HepG2 (cell line): Measurements from ENCODE around the gene NISCH. TPM values are rescaled to one million over a fixed set of nuclear protein-coding genes. Genes with fewer than 3 reads are reported as not detected.

Source experiments
- ATAC-seq: fragments of 200-7000 bp; cut with Tn5 transposase; 3 replicates; pipeline ENCODE4 v1.9.1; 2020; ENCODE audit warnings: mild to moderate bottlenecking, moderate library complexity
- BruUV-seq: library from RNA; stranded (reverse); fragments of 400-500 nt; replicated peaks from 2 replicates; lab custom pipeline; 2021; lab: Mats Ljungman, UMichigan
- CTCF ChIA-PET: fragments of 300-600 bp; formaldehyde crosslinking; extraction: SDS; loops from one replicate; lab custom pipeline; 2021; ENCODE audit warnings: low total read pairs, inconsistent platforms, low intra/inter-chr PET ratio; lab: Yijun Ruan, JAX
- POLR2A ChIA-PET: fragments of 350-600 bp; sonication (Branson Sonifier 250); formaldehyde crosslinking; loops from one replicate; lab custom pipeline; 2020; ENCODE audit warnings: antibody characterized with exemption, inconsistent platforms; lab: Yijun Ruan, JAX
- DNase-seq: peaks from one replicate; pipeline ENCODE4 v3.0.0-alpha.2; 2015; ENCODE audit warnings: low spot score
- FAIRE-seq: peaks from 3 replicates; lab custom pipeline; 2011; peaks lifted over from hg19 to GRCh38; lab: Jason Lieb, UNC
- H2AFZ ChIP-seq: one replicate; pipeline ENCODE4 v1.6.1; 2011; ENCODE audit warnings: low read length, inconsistent platforms
- H3K27ac ChIP-seq: fragments of 300-600 bp; 3 replicates; pipeline ENCODE4 v1.8.0; 2011; ENCODE audit warnings: mixed run types, mild to moderate bottlenecking, mixed read lengths, low read length, inconsistent platforms; ENCODE audit not compliant: insufficient read depth; ENCODE audit errors: extremely low read length
- H3K27me3 ChIP-seq, 2 experiments: fragments of 200-600 bp in 1 of 2; 2 replicates in 1 of 2; 3 replicates in 1 of 2; pipeline versions ENCODE4 v1.6.0 to v1.8.0; 2011; ENCODE audit warnings: low read length in 2 of 2, mild to moderate bottlenecking in 2 of 2, moderate library complexity in 2 of 2, inconsistent platforms in 1 of 2; ENCODE audit not compliant: insufficient read depth in 2 of 2, control insufficient read depth in 1 of 2
- H3K36me3 ChIP-seq, 2 experiments: fragments of 200-600 bp in 1 of 2; replicated peaks in 1 of 2; 2 replicates in 1 of 2; 3 replicates in 1 of 2; pipeline versions ENCODE4 v1.5.1 to v1.8.0; 2011; ENCODE audit warnings: low read length in 2 of 2, inconsistent platforms in 1 of 2; ENCODE audit not compliant: insufficient read depth in 2 of 2, control insufficient read depth in 1 of 2
- H3K4me1 ChIP-seq: 2 replicates; pipeline ENCODE4 v1.5.1; 2012; ENCODE audit warnings: low read length, inconsistent platforms; ENCODE audit not compliant: insufficient read depth
- H3K4me2 ChIP-seq: 2 replicates; pipeline ENCODE4 v1.6.0; 2011; ENCODE audit warnings: low read depth, low read length, inconsistent platforms
- H3K4me3 ChIP-seq, 3 experiments: fragments of 200-600 bp in 1 of 3; sonication (generic), shearing (Covaris generic) in 1 of 3; replicated peaks in 1 of 3; 2 replicates each; pipeline ENCODE4 v1.5.1; 2011 to 2016; ENCODE audit warnings: low read length in 3 of 3, inconsistent platforms in 2 of 3, low read depth in 2 of 3, mild to moderate bottlenecking in 2 of 3, control low read depth in 1 of 3, mixed read lengths in 1 of 3; ENCODE audit not compliant: insufficient read depth in 1 of 3
- H3K79me2 ChIP-seq: one replicate; pipeline ENCODE4 v1.6.1; 2011; ENCODE audit warnings: low read length, inconsistent platforms; ENCODE audit not compliant: insufficient read depth
- H3K9ac ChIP-seq: 2 replicates; pipeline ENCODE4 v1.6.0; 2011; ENCODE audit warnings: mild to moderate bottlenecking, low read depth, low read length, inconsistent platforms; ENCODE audit not compliant: insufficient read depth
- H3K9me3 ChIP-seq: 2 replicates; pipeline ENCODE4 v1.5.1; 2012; ENCODE audit warnings: mild to moderate bottlenecking, low read length
- H4K20me1 ChIP-seq: 2 replicates; pipeline ENCODE4 v1.6.0; 2011; ENCODE audit warnings: inconsistent platforms, mild to moderate bottlenecking, low read length, moderate library complexity; ENCODE audit not compliant: insufficient read depth
- AGO2 ChIP-seq: fragments of 200-400 bp; formaldehyde crosslinking; optimal IDR thresholded peaks from 2 replicates; pipeline ENCODE3; 2017; ENCODE audit warnings: mild to moderate bottlenecking, low read depth, low read length, moderate library complexity
- ATF5 ChIP-seq: sonication (generic); formaldehyde crosslinking; IDR thresholded peaks from 2 replicates; pipeline ENCODE4 v1.4.0; 2020; ENCODE audit warnings: mild to moderate bottlenecking, low read depth, missing genetic modification reagents
- FLYWCH1 ChIP-seq: sonication (generic); formaldehyde crosslinking; IDR thresholded peaks from 2 replicates; pipeline ENCODE4 v1.8.1; 2023; ENCODE audit warnings: mild to moderate bottlenecking, missing genetic modification reagents
- NFE2L2 ChIP-seq: fragments of 150-350 bp; IDR thresholded peaks from 2 replicates; pipeline ENCODE4 v1.6.1; 2014; ENCODE audit warnings: low read length
- RBFOX2 ChIP-seq: fragments of 200-400 bp; formaldehyde crosslinking; IDR thresholded peaks from 2 replicates; pipeline ENCODE4 v1.6.1; 2017; ENCODE audit warnings: low read depth, mild to moderate bottlenecking, low read length
- RBM22 ChIP-seq: fragments of 200-400 bp; formaldehyde crosslinking; optimal IDR thresholded peaks from 2 replicates; pipeline ENCODE3; 2017; ENCODE audit warnings: mild to moderate bottlenecking, low read length, moderate library complexity
- TBP ChIP-seq: sonication (generic); formaldehyde crosslinking; IDR thresholded peaks from 2 replicates; pipeline ENCODE4 v1.5.0; 2020; ENCODE audit warnings: missing genetic modification reagents
- WGBS: methylation state at CpG from one replicate; pipeline ENCODE4 v1.1.6; 2017; ENCODE audit warnings: low lambda C conversion rate; 5-methylcytosine and 5-hydroxymethylcytosine counted together
- in situ Hi-C: cut with HindIII; loops from 2 replicates; pipeline ENCODE4 v1.10.0; 2017; ENCODE audit warnings: low pct_unique_long_range_greater_than_20kb; ENCODE audit not compliant: extremely low pct_ligation_motif_present
- intact Hi-C: fragments of 100-400 bp; cut with micrococcal nuclease; formaldehyde crosslinking; loops from one replicate; pipeline ENCODE4 v1.10.0; 2022; ENCODE audit not compliant: unreplicated experiment
- polyA plus RNA-seq, 8 experiments: library from polyadenylated mRNA; depleted of rRNA in 3 of 8; stranded (reverse) in 7 of 8; unstranded in 1 of 8; fragments of >200 nt; fragmentation: Illumina TruSeq in 4 of 8; extraction: Trizol in 4 of 8; gene quantifications; 2 replicates each; pipeline versions ENCODE4 v1.2.1 to v1.2.3, GENCODE V29; 2011 to 2016; ENCODE audit warnings: low read depth in 4 of 8, missing spikeins in 1 of 8, mixed read lengths in 1 of 8; ENCODE audit not compliant: insufficient read depth in 1 of 8
- total RNA-seq, 5 experiments: library from RNA; depleted of rRNA; stranded (reverse); fragments of >200 nt; fragmentation: Illumina TruSeq; extraction: Trizol; gene quantifications; 2 replicates each; pipeline ENCODE4 v1.2.3, GENCODE V29; 2016; ENCODE audit warnings: low read depth in 1 of 5

NISCH gene
- total and polyA plus RNA-seq, 2 of the 13 experiments (the other 11 are each of a cell fraction or from before 2014, with no cell fraction given) = 27.0 to 47.6 TPM

GRCh38 chr3:52524258-52524751 lies 68.9 kb downstream of the NISCH start:
- in situ Hi-C loops = no loop called here
- FAIRE-seq = no peak

GRCh38 chr3:52524752-52525679 lies 69.6 kb downstream of the NISCH start:
- no peak overlapping the region for H3K4me2 ChIP-seq
- H3K9me3 ChIP-seq = no peaks in the 10 kb centered on the region
- FAIRE-seq = no peak
- CTCF ChIA-PET = no interaction called here
- in situ Hi-C loops = no loop called here
- H3K4me1 ChIP-seq = peaks cover 17% of the 10 kb centered on the region
- H3K9ac ChIP-seq = no peak overlapping the region
- H3K27me3 ChIP-seq = no peaks in the 10 kb centered on the region; a peak in 1 of 5 replicates
- no peak for DNase-seq
- peaks cover 21 to 42% of the 10 kb centered on the region in 2 experiments for H3K36me3 ChIP-seq
- no peak overlapping the region for H3K27ac ChIP-seq
- TF ChIP-seq FLYWCH1 (CRISPR knock-in tag) (no peak), NFE2L2 (no peak), AGO2 (peak; percentile 71), ATF5 (CRISPR knock-in tag) (no peak), RBFOX2 (peak; percentile 72)
- TF ChIP-seq, all 625 proteins: peak for 2
- Histone ChIP-seq H3K79me2 (no peaks in the 10 kb centered on the region), H4K20me1 (no peaks in the 10 kb centered on the region), H3K4me3 (no peak overlapping the region), H2AFZ (no peak overlapping the region)
- no peak for ATAC-seq
- WGBS = 100% methylated on average over 7 of the region's 34 CpGs
- POLR2A ChIA-PET = no interaction called here
- BruUV-seq = no TSS peak
- intact Hi-C loops = no loop called here

More at GRCh38 chr3:52524258-52524751, 68.9 kb downstream of the NISCH start:
- no peaks in the 10 kb centered on the region; a peak in 1 of 5 replicates for H3K27me3 ChIP-seq
- H3K9ac ChIP-seq = no peak overlapping the region
- no peaks in the 10 kb centered on the region for H4K20me1 ChIP-seq
- ATAC-seq (no peak), DNase-seq (no peak)
- no peak overlapping the region for H3K27ac ChIP-seq
- H3K4me1 ChIP-seq = peaks cover 14% of the 10 kb centered on the region
- intact Hi-C loops = no loop called here
- CTCF ChIA-PET = no interaction called here
- peaks cover 21 to 40% of the 10 kb centered on the region in 2 experiments for H3K36me3 ChIP-seq
- H3K4me2 ChIP-seq = no peak overlapping the region
- TF ChIP-seq RBM22 (no peak), TBP (CRISPR knock-in tag) (no peak)
- H3K4me3 ChIP-seq = no peak overlapping the region
- no peaks in the 10 kb centered on the region for H3K79me2 ChIP-seq
- 98% methylated on average over 16 of the region's 18 CpGs for WGBS
- POLR2A ChIA-PET = no interaction called here
- TSS peak; percentile 43 for BruUV-seq
- H2AFZ ChIP-seq = no peak overlapping the region
- no peaks in the 10 kb centered on the region for H3K9me3 ChIP-seq
